ENCODE results near the gene COL4A1.

The COL4A1 gene

DNA sequence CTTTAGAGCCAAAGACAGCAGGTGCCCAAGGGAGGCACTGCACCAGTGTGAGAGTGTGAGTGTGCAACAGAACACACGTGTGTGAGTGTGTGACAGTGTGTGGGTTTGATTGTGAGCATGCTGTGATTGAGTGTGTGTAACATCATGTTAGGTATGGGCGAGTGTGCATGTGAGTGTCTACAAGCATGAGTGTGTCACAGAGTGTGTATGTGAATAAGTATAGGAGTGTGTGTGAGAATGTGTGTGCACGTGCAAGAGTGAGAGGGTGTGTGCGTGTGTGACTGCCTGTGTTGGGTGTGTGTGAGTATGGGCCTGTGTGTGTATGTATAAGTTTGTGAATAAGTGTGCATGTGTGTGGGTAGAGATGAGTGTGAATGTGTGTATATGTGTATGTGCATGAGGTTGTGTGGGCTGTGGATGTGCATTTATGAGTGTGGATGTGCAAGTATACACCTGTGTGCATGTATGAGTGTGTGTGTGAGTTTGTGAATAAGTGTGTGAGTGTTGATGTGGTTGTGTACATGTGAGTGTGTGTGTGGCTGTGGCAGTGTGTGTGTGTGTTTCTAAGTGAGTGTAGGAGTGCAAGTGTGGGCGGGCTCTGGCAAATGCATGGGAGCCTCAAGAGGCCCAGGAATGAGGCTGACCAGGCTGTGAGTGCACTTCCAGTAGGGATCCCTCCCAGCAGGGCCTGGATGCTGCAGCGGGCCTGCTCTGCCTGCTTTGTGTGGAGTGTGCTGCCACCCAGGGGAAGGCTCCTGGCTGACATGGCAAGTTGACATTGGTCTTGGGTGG, 198.4 kb downstream of the COL4A1 start:
- no peak for DNase-seq (ENCODE audit: low read depth)

DNA sequence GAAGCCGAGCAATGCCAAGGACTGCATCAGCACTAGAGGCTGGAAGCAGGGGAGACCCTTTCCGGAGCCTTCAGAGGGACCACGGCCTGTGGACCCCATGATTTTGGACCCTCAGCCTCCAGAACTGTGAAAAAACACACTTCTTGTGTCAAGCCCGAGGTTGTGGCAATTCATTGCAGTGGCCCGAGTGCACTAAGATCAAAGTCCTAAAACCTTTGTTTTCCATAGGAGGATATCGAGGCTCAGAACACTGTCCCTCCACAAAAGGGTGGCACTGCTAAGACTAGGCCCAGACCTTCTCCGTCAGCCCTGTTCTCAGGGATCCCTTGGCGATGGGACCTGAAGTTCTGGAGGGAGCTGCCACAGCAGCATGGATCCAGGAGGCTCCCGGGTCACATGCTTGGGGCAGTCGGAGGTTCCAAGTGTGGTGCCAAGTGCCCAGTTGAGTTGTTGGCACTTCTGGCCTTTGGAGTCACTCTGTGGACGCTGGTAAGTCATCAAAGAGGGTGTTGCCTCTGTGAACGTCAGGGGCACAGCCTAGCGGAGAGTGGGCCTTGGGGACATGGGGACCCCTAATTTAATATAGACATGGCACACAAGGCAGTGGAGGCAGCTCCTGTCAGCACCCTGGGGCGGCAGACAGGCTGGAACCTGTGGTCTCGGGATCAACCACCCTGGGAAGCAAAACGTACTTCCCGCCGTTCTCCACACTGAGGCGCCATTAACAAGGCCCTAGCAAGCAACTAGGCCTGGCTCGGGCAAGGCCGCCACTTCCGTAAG, 199.2 kb downstream of the COL4A1 start:
- DNase-seq (ENCODE audit: low read depth): no peak

DNA sequence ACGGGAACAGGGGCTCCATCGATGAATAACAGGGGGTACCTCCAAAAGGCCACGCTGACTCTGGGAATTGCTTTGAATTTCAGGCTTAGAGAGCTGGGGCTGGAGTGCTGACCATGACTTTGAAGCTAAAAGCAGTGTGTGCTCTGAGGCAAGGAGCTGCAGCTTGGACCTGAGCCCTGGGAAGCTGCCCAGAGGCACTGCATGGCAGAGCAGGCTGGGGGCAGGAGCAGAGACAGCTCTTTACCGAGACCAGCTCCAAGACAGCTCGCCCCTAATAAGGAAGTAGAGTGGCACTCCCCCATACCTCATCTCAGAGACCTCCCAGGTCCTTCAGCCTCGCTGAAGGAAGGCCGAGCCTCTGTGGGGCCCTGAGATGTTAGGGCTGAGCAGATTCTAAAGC, 200.2 kb downstream of the COL4A1 start:
- DNase-seq (ENCODE audit: low read depth): no peak

DNA sequence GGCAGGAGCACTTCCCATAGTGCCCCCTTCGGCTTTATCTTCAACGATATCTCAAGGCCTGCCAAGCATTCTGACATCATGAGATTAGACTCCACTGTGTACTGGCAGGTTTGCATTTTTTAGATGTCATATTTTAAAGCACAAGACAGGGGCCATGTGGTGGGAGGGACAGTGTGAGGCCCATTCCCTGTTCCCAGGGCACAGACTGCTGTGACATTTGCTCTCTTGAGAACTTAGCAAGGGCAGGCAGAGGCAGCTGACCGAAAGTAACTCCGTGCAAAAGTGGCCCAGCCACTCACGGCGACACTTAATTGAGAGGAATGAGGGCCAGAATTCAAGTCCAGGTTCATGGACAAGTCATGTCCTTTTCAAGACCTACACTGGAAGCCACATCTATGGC, 201.8 kb downstream of the COL4A1 start:
- no peak for DNase-seq (ENCODE audit: low read depth)

DNA sequence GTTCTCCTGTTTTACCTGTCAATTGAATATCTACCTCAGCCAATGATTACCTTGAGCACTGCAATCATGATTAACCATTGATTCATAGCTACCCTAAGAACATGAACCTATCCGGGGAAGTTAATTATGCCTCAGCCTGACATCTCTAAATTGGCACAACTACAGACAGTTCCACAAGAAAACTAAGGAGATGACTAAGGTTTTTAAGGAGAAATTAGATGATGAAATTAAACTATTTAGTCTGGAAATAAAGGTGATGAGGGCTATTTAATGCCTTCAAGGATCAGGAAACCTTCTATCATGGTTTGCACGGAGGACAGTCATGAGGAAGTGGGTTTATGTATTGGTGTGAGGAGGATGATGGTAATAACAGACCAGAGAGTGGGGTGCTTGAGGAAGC, 203.4 kb downstream of the COL4A1 start:
- DNase-seq (ENCODE audit: low read depth): no peak

DNA sequence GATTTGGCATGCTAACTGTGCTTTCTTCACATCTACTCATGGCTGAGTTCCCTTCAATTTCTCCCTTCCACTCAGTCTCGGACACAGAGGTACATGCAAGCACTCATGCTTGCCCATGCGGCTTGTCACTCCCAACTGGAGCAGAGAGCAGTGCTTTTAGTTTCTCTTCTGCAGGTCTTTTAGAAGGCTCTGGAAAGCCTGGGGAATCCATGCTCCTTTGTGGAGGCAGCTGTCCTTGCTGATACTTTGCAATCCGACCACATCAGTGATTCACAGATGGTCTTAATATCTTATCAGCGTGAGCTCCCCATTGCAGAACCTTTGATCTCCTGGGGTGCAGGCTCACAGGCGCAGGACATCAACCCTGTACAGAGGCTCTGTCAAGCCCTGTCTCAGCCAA, 203.9 kb downstream of the COL4A1 start:
- no peak for DNase-seq (ENCODE audit: low read depth)

DNA sequence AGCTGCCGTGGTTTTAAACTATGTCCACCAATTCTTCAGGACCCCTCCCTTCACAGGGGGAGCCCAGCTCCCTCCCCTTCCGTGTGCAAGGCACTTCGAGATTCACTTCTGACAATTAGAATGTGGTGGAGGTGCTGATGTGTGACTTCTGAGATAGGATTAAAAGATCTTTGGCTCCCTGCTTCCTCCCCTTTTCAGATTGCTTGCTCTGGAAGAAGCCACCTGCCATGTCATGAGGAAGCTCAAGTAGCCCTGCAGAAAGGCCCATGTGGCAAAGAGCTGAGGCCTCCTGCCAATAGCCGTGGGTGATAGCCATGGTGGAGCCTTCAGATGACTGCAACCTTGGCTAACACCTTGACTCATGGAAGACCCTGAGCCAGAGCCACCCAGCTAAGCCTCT, 204.9 kb downstream of the COL4A1 start:
- no peak for DNase-seq (ENCODE audit: low read depth)

DNA sequence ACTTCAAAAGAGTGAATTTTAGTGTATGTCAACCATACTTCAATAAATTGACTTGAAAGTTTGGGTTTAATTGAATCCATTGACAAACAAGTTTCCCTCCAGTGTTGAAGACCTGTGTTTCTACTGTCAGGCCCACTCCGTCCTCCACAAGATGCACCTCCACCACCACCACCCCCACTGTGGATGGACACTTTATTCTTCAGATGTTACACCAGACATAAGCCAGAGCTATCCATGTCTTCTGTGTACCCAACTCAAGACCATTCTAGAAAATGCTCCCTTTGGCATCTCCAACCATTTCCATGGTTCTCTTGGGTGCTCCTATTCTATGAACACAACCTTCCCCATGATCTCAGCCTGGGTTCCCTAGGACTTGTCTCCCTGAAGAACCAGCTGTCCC, 207.0 kb downstream of the COL4A1 start:
- DNase-seq (ENCODE audit: low read depth): no peak

Measured in activated T-helper 9 cell treated with anti-CD3 and anti-CD28 coated beads, Interleukin-2, amount 50 U/mL, for 16 hours (primary cell).